ENCODE results near the gene ABHD2.
A peak's percentile ranks its signal among the peaks of the same experiment; 100 is the strongest.
"Not testable (repeated sequence)": the region's sequence is repeated elsewhere in the genome, so short reads cannot be mapped to it uniquely, and the experiment has no call there.

Gene ABHD2, protein sequence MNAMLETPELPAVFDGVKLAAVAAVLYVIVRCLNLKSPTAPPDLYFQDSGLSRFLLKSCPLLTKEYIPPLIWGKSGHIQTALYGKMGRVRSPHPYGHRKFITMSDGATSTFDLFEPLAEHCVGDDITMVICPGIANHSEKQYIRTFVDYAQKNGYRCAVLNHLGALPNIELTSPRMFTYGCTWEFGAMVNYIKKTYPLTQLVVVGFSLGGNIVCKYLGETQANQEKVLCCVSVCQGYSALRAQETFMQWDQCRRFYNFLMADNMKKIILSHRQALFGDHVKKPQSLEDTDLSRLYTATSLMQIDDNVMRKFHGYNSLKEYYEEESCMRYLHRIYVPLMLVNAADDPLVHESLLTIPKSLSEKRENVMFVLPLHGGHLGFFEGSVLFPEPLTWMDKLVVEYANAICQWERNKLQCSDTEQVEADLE

DNA sequence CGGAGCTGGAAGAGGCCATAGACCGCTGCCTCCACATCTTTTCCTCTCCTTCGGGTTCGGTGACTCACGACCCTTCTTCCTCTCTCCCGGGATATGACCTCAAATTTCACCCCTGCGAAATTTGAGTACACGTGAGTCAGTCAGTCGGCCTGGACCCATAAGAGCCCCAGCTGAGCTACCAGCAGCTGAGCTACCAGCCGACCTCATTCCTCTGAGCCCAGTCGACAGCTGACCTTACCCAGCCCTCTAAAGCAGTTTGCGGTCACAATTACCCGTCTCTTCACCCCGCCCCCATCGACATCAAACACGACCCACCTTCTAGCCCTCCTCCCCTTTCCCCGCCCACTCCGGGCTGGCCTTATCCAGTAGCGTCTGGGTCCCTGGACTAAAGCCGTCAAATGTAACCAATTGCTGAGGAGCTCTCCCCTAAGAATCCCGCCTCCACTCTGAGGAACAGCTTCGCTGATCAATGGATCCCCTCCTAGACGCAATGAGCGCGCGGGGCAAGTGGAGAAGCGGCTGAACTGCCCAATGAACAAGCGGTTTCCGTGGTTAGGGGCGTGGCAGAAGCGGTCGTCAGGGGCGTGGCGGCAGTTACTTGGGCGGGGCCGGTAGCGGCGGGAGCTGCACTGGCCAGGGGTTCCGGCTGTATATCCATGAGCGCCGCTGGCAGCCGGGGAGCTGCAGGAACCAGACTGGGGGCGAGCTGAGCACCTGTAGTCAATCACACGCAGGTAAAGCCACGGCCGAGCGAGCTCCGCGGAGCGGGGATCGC, at the start of gene ABHD2:
ABHD2 (plus strand) TSS at position 627 of the 775 bp plus-strand sequence. CDS start 27,872 bp downstream, outside the sequence.
- DNase-seq = peak; percentile 100

DNA sequence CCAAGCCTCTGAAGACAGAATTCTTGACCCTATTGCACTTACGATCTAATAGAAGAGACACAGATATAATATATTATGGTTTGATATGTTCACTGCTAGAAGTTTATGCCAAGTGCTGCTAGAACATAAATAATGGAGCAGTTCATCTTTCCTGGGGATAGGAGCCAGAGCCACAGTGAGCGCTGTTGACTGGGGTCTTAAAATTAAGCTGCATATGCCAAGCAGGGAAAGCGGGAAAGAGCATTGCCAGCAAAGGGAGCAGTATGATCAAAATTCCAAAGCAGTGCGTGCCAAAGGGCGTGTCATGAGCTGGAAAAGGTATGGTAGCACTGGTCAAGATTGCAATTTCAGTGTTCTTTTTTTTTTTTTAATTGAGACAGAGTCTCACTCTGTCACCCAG, 49.1 kb upstream of the ABHD2 start:
- DNase-seq = no peak

DNA sequence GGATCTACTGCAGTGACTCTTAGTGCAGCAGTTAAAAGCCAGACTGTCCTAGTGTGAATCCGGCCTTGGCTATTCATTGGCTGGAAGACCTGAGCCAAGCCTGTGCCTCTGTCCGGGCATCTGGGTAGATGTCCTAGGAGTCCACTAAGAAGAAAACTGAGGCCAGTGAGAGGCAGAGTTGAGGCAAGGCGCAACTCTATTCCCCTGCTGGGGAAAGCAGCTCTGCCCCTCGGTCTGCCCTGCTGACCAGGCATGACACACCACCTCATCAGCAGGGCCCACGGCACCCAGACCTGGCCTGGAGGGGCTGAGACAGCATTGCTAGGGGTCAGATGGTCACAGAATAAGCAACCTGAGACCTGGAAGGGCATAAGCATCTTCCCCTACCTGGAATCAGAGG, 46.7 kb upstream of the ABHD2 start:
- DNase-seq = no peak

DNA sequence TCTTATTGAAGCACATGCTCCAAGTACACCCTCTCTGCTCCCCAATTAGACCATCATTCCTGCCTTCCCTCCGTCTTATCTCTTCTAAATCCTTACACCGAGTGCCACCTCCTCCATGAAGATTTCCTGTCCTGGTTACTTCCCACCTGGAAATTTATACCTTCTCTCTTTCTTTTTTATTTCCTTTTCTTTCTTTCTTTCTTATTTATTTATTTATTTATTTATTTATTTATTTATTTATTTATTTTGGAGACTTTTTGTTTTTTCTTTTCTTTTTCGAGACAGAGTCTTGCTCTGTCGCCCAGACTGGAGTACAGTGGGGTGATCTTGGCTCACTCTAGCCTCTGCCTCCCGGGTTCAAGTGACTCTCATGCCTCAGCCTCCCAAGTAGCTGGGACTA, 45.9 kb upstream of the ABHD2 start:
- no peak for DNase-seq

DNA sequence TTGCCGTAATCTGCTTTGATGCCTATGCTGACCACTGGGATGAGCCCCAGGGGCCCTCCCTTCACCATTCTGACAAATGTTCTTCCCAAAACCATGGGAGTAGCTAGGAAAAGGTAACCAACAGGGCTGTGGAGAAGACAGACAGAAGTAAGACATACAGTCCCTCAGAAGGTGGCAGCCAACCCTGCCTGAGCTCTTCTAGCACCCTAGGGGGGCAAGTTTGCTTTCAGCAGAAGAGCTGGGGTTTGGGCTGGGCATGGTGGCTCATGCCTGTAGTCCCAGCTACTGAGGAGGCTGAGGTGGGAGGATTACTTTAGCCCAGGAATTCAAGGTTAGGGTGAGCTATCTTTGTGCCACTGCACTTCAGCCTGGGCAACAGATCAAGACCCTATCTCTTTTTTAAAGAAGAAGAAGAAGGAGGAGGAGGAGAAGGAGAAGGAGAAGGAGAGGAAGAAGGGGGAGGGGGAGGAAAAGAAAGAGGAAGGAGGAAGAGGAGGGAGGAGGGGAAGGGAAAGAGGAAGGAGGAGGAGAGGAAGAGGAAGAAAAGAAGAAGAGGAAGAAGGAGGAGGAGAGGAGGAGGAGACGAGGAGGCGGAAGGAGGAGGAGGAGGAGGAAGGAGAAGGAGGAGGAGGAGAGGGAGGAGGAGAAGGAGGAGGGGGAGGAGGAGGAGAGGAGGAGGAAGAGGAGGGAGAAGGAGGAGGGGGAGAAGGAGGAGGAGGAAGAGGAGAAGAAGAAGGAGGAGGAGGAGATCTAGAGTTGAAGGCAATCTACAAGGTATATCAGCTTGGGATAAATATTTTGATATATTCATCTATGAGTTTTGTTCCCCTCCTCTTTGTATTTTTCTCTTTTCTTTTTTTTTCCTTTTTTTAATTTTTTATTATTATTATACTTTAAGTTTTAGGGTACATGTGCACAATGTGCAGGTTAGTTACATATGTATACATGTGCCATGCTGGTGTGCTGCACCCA, 44.9 kb upstream of the ABHD2 start:
- DNase-seq = no peak

DNA sequence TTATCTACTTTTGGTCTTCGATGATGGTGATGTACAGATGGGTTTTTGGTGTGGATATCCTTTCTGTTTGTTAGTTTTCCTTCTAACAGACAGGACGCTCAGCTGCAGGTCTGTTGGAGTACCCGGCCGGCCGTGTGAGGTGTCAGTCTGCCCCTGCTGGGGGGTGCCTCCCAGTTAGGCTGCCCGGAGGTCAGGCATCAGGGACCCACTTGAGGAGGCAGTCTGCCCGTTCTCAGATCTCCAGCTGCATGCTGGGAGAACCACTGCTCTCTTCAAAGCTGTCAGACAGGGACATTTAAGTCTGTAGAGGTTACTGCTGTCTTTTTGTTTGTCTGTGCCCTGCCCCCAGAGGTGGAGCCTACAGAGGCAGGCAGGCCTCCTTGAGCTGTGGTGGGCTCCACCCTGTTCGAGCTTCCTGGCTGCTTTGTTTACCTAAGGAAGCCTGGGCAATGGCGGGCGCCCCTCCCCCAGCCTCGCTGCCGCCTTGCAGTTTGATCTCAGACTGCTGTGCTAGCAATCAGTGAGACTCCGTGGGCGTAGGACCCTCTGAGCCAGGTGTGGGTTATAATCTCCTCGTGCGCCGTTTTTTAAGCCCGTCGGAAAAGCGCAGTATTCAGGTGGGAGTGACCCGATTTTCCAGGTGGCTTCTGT, 39.1 kb upstream of the ABHD2 start:
- not testable (repeated sequence) for DNase-seq

DNA sequence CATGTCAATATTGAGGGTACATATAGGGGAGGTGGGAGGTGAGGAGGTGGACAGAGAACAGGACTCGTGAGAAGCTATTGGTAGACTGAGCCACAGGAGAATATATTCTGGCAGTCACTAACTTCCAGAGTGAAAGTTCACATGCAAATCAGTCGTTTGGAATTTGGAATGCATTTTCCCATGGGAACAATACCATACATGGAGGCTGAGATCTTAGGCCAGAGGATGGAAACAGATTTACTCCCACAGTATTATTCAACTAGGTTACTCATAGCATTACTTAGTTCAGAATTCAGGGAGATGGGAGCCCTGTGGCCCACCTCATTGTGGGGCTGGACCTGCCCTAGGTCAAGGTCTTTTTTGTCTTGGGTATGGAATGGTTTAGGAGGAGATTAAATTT, 36.4 kb upstream of the ABHD2 start:
- no peak for DNase-seq

DNA sequence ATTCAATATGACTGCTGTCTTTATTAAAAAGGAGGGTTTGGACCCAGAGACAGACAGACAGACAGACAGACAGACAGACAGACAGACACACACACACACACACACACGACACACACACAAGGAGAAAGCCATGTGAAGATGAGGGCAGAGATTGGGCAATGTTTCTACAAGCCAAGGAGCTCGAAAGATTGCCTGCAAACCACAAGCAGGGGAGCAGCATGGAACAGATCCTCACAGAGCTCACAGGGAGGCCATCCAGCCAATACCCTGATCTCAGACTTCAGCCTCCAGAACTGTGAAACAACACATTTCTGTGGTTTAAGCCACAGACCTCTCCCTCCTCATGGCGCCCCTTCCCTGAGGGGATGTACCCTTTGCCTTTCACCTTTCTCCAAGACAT, 35.8 kb upstream of the ABHD2 start:
- no peak for DNase-seq

DNA sequence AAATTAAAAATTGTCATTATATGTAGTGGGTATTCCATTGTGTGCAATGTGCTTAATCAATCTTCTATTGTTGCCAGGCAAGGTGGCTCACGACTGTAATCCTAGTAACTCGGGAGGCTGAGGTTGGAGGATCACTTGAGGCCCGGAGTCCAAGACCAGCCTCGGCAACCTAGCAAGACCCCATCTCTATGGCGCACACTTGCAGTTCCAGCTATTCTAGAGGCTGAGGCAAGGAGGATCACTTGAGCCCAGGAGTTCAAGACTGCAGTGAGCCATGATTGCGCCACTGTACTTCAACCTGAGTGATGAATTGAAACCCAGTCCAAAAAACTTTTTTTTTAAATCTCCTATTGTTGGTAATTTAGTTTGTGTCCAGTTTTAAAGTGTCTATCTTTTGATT, 33.4 kb upstream of the ABHD2 start:
- DNase-seq = no peak

DNA sequence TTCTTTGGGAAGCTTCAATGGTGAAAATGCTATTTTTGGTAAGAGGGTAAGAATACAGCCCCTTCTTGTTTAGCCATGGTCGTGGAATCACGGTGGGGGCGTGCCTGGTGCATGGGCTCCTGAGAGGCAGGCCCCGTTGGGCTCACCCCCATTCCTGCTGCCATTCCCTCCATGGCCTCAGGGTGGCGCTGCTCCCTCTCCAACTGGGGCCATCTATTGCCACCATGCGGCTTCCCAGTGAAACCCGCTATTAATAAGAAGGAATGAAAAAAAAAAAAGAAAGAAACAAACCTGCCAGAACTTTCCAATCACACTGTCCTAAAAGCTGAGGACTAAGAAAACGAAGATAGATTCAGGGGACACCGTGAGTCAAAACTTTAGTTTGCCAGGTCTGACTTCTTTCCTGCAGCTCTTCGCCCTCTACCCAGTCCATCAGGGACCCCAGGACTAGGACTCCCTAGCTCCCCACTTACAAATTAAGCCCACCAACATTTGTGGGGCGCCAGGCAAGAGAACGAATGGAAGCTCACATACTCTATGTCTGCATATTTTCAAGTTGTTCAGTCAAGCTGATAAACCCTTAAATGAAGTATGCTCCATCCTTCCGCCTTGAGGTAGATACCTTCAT, 30.6 kb upstream of the ABHD2 start:
- DNase-seq = peak; percentile 91

DNA sequence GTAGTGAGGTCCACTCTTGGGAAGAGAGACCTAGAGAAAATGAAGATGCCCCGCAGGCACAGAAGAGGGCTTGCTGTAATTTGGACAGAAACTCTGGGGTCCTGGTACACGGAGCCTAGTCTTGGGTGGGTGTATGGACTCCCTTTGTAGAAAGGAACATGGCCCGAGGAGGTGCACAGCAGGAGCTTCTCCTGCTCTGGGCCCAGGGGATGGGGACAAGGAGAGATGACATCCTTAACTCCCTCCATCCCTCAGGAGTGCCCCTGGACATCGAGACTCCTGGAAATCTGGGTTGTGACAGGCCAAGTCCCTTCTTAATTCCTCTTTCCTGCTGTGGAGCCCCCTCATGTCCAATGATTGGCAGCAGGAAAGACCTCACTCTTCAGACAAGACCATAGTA, 29.9 kb upstream of the ABHD2 start:
- no peak for DNase-seq

DNA sequence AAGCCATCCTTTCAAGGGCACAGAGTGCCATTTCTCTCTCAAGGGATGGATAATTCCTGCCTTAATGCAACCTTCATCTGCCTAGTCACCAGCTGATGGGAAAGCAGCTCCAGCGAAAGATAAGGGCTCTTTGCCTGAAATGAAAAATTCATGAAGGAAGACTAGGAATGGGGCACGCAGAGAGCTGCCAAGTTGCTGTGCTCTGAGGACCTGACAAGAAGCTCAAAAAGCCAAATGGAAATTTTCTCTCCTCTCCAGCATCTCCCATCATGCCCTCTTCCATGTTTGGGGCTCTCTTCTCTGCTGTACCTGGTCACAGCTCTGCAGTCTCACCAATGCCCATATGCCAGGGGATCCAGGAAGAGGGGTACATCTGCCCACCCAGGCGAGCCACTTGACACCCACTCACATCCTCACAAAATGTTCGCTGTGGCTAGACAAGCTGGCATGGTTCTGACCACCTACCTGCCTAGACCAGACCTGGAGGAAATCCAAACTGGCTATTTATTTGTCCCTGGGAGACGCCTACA, 29.3 kb upstream of the ABHD2 start:
- DNase-seq = no peak

DNA sequence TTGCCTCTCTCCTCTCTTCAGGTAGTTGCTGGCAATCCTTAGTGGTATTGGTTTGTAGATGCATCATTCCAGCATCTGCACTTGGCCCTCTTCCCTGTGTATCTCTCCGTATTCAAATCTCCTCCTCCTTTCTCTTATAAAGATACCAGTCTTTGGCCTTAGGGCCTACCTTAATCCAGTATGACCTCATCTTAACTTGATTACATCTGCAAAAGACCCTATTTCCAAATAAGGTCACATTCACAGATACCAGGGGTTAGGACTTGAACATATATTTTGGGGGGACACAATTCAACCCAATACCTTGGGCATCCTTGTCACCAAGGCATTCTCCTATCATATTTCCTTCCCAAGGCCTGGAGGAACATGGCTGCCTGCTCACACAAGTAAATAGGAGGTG, 22.0 kb upstream of the ABHD2 start:
- DNase-seq = no peak

DNA sequence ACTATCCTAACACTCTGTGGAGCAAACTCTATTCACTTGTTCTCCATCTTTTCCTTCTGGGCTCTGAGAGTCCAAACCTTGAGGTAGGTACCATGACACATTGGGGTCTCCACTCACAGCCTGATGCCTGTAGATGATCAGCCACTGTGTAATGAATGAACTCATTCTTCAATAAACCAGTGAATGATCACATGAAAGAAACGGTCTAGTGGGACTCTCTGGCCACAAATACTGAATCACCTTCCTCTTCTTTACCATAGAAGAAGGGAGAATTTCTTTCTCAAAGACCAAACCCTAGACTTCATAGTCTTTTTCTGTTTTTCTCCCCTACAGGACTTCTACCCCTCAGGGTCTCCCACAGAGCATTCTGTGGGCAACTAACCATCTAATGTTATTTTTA, 20.5 kb upstream of the ABHD2 start:
- DNase-seq = peak; percentile 40

DNA sequence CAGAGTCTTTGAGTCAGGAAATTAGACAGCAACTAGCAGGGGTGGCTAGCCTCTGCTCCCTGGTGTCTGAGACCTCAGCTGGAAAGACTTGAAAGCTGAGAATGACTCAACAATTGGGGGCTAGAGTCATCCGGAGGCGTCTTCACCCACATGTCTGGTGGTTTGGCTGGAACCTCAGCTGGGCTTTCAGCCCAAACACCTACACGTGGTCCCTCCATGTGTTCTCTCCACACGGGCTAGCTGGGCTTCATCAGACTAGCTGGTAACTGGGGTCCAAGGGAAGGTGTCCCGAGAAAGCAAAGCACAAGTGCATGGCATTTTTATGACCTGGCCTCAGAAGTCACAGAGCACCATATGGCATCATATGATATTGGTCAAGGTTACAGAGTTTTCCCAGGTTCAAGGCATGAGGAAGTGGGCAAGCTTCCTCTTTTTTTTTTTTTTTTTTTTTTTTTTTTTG, 19.9 kb upstream of the ABHD2 start:
- DNase-seq = peak; percentile 87

DNA sequence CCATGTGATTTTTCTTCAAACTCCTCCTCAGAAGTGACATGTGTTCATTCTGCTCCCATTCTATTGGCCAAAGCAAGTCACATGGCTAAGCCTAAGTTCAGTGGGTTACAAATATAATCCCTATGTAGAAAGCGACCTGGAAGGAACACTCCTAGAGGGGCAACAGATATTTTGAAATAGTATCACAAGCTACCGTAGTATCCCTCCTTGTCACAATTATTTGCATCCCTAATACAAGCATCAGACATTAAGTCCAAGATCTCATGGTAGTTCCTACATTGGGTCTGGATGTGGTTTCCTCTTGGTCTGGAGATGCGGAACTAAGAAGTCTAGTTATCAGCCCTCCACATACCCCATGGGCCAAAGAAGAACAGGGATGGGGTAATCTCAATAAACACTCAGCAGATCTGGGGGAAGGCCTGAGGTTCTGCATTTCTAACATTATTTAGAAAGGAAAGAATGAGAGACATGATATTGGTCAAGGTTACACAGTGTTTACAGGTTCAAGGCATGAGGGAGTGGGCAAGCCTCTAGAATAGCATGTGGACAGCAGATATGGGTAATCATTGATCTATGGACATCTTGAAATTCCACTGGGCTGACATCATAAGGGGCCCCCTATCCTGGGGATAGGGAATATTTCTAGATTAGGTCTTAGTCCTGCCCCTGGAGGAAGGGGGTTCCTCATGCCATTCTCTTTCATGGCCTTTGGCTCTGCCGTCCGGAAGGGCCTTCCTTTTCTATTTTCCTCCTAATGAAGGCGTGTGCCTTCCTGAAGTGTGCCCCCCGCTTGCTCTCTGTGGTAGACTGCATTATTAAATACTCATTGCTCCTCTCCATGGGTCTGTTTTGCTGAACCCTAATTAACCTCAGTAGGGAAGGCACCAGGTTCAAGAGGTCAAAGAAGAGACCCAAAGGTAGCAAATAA, 17.8 kb upstream of the ABHD2 start:
- DNase-seq = no peak

DNA sequence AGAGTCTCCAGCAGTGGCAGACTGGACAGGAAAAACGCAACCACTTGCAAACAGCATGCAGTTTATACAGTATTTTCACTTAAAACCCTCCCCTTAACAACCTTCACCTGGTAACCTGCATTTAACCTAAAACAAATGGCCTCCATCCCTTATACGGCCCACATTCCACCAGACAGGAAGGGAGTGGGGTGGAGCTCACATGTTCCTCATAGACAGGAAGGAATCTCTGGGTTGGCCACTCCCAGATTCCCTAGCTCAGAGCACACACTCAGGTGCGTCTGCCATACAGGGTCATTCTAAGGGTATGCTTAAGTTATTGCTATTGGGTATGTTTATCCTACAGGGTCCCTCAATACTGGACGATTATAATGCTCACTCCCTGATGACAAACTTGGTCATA, 16.8 kb upstream of the ABHD2 start:
- DNase-seq = no peak

DNA sequence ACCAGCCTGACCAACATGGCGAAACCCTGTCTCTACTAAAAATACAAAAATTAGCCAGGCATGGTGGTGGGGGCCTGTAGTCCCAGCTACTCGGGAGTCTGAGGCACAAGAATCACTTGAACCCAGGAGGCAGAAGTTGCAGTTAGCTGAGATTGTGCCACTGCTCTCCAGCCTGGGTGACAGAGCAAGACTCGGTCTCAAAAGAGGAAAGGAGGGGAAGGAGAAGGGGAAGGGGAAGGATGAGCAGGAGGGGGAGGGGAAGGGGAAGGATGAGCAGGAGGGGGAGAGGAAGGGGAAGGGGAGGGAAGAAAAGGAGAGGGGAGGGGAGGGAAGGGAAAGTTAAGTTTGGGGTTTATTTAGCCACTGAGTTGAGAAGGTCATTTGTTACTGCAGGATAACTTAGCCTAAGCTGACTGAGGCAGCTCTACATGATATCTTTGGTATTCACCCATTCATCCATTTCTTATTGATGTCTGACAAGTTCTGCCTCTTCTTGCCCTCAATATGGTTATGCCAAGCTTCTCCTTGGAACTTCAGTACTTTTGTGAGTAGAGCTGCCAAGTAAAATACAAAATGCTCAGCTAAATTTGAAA, 15.9 kb upstream of the ABHD2 start:
- DNase-seq = no peak

DNA sequence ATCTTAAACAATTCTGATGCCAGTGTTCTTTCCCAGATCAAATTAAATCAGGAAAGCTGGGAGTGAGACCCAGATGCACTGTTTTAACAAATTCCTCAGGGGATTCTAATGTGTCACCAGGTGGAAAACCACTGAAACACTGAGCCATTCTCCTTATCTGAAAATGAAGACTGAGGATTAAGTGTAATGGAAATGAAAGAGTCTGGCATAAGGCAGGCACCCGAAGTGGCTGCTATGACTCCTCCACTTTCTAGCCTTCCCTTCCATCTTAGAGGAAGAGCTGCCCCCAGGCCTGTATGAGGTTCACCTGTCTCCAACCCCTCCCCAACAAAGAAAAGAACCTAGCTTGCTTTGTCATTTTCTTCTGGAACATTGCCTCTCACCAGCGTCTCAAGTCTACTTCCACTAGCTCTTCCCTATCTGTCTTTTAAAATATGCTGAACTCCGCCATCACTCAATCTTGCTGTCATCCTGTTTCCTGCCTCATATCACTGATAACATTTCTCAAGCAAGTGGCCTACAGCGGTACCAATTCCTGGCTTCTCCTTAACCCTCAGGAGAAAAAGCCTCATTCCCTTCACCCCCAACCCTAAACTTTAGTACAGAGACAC, 13.7 kb upstream of the ABHD2 start:
- no peak for DNase-seq
